PC-9 (cell line): ENCODE data around the gene MYD88. TPM values are rescaled to one million over a fixed set of nuclear protein-coding genes. Genes with fewer than 3 reads are reported as not detected.

Source experiments
- BruUV-seq: library from RNA; stranded (reverse); fragments of 400-500 nt; replicated peaks from 2 replicates; lab custom pipeline; 2021; lab: Mats Ljungman, UMichigan
- CTCF ChIA-PET: fragments of 300-600 bp; sonication (Branson Sonifier 250); formaldehyde crosslinking; loops from one replicate; lab custom pipeline; 2022; ENCODE audit warnings: antibody characterized with exemption; lab: Charles Lee
- POLR2A ChIA-PET: fragments of 300-600 bp; sonication (Branson Sonifier 250); formaldehyde crosslinking; loops from one replicate; lab custom pipeline; 2022; ENCODE audit warnings: antibody characterized with exemption; ENCODE audit not compliant: unreplicated experiment; lab: Charles Lee
- DNase-seq, 2 experiments: peaks; one replicate each; pipeline versions ENCODE4 v3.0.0 to v3.0.0-alpha.2; 2015 to 2022; ENCODE audit warnings: mixed read lengths in 1 of 2
- H2AFZ ChIP-seq: fragments of 200-600 bp; sonication (generic); 2 replicates; pipeline ENCODE4 v1.8.1; 2017; ENCODE audit warnings: antibody characterized with exemption
- H3F3A ChIP-seq: fragments of 200-600 bp; sonication (generic); 2 replicates; pipeline ENCODE4 v1.8.1; 2017; ENCODE audit warnings: antibody characterized with exemption, mild to moderate bottlenecking, low read depth; ENCODE audit not compliant: insufficient read depth
- H3K27ac ChIP-seq: fragments of 200-600 bp; sonication (generic); 2 replicates; pipeline ENCODE4 v1.6.1; 2016; ENCODE audit warnings: mixed run types
- H3K27me3 ChIP-seq: fragments of 200-600 bp; sonication (generic); 2 replicates; pipeline ENCODE4 v1.6.1; 2016; ENCODE audit warnings: low read depth, mixed run types; ENCODE audit not compliant: insufficient read depth
- H3K36me3 ChIP-seq: fragments of 200-600 bp; sonication (generic); 2 replicates; pipeline ENCODE4 v1.6.1; 2016; ENCODE audit warnings: low read depth, mixed run types
- H3K4me1 ChIP-seq: fragments of 200-600 bp; sonication (generic); replicated peaks from 2 replicates; pipeline ENCODE4 v1.6.1; 2016; ENCODE audit warnings: mixed run types; ENCODE audit not compliant: insufficient read depth
- H3K4me2 ChIP-seq: fragments of 200-600 bp; sonication (generic); 2 replicates; pipeline ENCODE4 v1.6.1; 2017; ENCODE audit warnings: mixed run types
- H3K4me3 ChIP-seq: fragments of 200-600 bp; sonication (generic); 2 replicates; pipeline ENCODE4 v1.6.1; 2016; ENCODE audit warnings: mixed run types
- H3K79me2 ChIP-seq: fragments of 200-600 bp; sonication (generic); 2 replicates; pipeline ENCODE4 v1.6.1; 2017; ENCODE audit warnings: low read depth, mixed run types
- H3K9me2 ChIP-seq: fragments of 200-600 bp; sonication (generic); 2 replicates; pipeline ENCODE4 v1.8.1; 2017; ENCODE audit warnings: mild to moderate bottlenecking; ENCODE audit not compliant: insufficient read depth
- H3K9me3 ChIP-seq: fragments of 200-600 bp; sonication (generic); 2 replicates; pipeline ENCODE4 v1.8.1; 2016; ENCODE audit warnings: low read depth; ENCODE audit not compliant: insufficient read depth
- H4K20me1 ChIP-seq: fragments of 200-600 bp; sonication (generic); 2 replicates; pipeline ENCODE4 v1.8.1; 2017; ENCODE audit not compliant: insufficient read depth
- EZH2 ChIP-seq: fragments of 200-600 bp; sonication (generic); IDR thresholded peaks from 2 replicates; pipeline ENCODE4 v1.8.0; 2017; ENCODE audit warnings: antibody characterized with exemption, low read depth
- intact Hi-C: fragments of 100-400 bp; cut with micrococcal nuclease; formaldehyde crosslinking; loops from one replicate; pipeline ENCODE4 v1.10.0; 2022; ENCODE audit not compliant: unreplicated experiment
- total RNA-seq: library from RNA; stranded (reverse); gene quantifications from 2 replicates; pipeline ENCODE4 v1.2.3, GENCODE V29; 2021
- TF ChIP-seq, protein P1 (sequence below): fragments of 200-600 bp; sonication (generic); conservative IDR thresholded peaks from 2 replicates; pipeline ENCODE4 v1.6.1; 2017; ENCODE audit warnings: mixed run types, antibody characterized with exemption, mild to moderate bottlenecking, moderate library complexity

MYD88 gene
- total RNA-seq, 1 experiment from 2014 or later: 25.0 TPM

DNA sequence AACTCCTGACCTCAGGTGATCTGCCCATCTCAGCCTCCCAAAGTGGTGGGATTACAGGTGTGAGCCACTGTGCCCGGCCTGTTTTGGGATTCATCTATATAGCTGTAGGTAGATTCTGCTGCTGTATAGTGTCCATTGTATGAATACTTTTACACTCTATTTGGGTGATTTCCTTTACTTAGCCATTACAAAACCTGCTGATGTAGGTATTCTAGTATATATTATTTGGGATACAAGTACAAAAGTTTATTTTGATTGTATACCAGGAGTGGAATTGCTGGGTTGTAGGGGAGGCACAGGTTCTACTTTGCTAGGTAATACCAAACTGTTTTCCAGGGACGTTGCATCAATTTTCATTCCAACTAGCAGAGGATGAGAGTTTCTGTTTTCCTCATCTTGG lies 17.4 kb downstream of the MYD88 start:
- Histone ChIP-seq H3K4me2 (no peak overlapping the region), H3K9me3 (no peaks in the 10 kb centered on the region), H3K4me3 (no peak overlapping the region), H3K27me3 (no peaks in the 10 kb centered on the region), H3K9me2 (no peaks in the 10 kb centered on the region), H3K79me2 (no peaks in the 10 kb centered on the region), H2AFZ (no peak overlapping the region), H3K36me3 (no peaks in the 10 kb centered on the region), H3K4me1 (peaks cover 71% of the 10 kb centered on the region), H3K27ac (0 out of 2 replicates have a peak overlapping the region, but pooled peaks have one; percentile 92), H3F3A (peaks cover 47% of the 10 kb centered on the region), H4K20me1 (no peaks in the 10 kb centered on the region)
- POLR2A ChIA-PET: no interaction called here
- DNase-seq: no peak
- BruUV-seq: no TSS peak
- CTCF ChIA-PET: no interaction called here
- intact Hi-C loops: no loop called here
- TF ChIP-seq, protein P1, sequence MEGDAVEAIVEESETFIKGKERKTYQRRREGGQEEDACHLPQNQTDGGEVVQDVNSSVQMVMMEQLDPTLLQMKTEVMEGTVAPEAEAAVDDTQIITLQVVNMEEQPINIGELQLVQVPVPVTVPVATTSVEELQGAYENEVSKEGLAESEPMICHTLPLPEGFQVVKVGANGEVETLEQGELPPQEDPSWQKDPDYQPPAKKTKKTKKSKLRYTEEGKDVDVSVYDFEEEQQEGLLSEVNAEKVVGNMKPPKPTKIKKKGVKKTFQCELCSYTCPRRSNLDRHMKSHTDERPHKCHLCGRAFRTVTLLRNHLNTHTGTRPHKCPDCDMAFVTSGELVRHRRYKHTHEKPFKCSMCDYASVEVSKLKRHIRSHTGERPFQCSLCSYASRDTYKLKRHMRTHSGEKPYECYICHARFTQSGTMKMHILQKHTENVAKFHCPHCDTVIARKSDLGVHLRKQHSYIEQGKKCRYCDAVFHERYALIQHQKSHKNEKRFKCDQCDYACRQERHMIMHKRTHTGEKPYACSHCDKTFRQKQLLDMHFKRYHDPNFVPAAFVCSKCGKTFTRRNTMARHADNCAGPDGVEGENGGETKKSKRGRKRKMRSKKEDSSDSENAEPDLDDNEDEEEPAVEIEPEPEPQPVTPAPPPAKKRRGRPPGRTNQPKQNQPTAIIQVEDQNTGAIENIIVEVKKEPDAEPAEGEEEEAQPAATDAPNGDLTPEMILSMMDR: no peak
- TF ChIP-seq EZH2: no peak

DNA sequence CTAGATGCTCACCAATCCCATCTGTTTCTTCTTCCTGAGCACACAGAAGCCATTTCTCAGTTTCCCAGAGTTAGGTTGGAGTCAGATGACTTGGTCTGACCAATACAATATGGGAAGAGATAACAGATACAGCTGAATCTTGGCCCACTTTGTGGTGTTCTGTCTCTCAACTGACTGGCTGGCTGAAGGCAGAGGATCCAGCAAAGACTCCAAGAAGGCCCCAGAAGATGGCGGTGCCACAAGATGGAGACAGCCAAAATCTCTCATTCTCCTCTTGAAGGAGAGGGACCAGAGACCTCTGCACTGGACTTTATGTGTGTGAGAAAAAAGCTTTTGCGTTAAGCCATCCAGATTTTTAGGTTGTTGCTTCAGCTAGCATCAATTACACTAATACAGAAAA lies 18.7 kb downstream of the MYD88 start:
- peak overlapping the region; percentile 19 for H3K4me2 ChIP-seq
- intact Hi-C loops: no loop called here
- no peaks in the 10 kb centered on the region for H3K9me2 ChIP-seq
- no peaks in the 10 kb centered on the region for H3K79me2 ChIP-seq
- no peaks in the 10 kb centered on the region for H4K20me1 ChIP-seq
- no peaks in the 10 kb centered on the region for H3K27me3 ChIP-seq
- H3K4me1 ChIP-seq: peaks cover 58% of the 10 kb centered on the region
- no peak for DNase-seq
- H2AFZ ChIP-seq: no peak overlapping the region
- ChIA-PET CTCF (no interaction called here), POLR2A (interaction anchor here (0.5 to 0.7 kb wide), 3 partner anchors 20 to 212 kb away, joined by 4 to 9 read pairs (median 4); partner anchors contain the start of gene ACAA1)
- no peak overlapping the region for H3K4me3 ChIP-seq
- no peaks in the 10 kb centered on the region for H3K9me3 ChIP-seq
- no peaks in the 10 kb centered on the region for H3K36me3 ChIP-seq
- H3F3A ChIP-seq: peaks cover 37% of the 10 kb centered on the region
- H3K27ac ChIP-seq: peak overlapping the region; percentile 32; the same call in 1 of the 2 replicates
- TF ChIP-seq, protein P1: no peak
- TF ChIP-seq EZH2: no peak
- no TSS peak for BruUV-seq

DNA sequence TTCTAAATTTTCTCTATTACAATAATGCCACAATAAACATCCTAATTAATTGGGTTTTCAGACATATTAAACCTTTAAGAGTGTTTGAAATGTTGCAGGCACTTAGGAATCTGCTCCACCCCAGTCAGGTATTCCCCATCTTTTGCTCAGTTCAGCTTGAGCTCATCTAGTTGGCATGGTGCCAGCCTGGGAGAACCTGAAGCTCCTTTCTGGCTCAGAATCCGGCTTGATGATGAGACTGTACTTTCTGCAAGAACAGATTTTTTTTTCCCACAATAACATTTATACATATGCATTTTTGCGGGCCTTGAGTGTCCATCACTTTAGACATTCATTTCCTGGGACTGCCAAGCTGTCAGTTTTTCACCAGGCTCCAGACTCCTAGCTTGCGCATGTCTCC lies 19.1 kb downstream of the MYD88 start:
- H3K36me3 ChIP-seq: no peaks in the 10 kb centered on the region
- POLR2A ChIA-PET: interaction anchor here (0.5 to 0.7 kb wide), 4 partner anchors 21 to 212 kb away, joined by 4 to 9 read pairs (median 6); partner anchors contain the start of gene ACAA1
- H4K20me1 ChIP-seq: no peaks in the 10 kb centered on the region
- CTCF ChIA-PET: no interaction called here
- H2AFZ ChIP-seq: no peak overlapping the region
- no peak overlapping the region for H3K4me3 ChIP-seq
- intact Hi-C loops: no loop called here
- H3F3A ChIP-seq: peaks cover 37% of the 10 kb centered on the region
- no peak for TF ChIP-seq EZH2
- TF ChIP-seq, protein P1: no peak
- H3K9me3 ChIP-seq: no peaks in the 10 kb centered on the region
- BruUV-seq: no TSS peak
- no peaks in the 10 kb centered on the region for H3K27me3 ChIP-seq
- H3K9me2 ChIP-seq: no peaks in the 10 kb centered on the region
- peak overlapping the region; percentile 33; the same call in 1 of the 2 replicates for H3K27ac ChIP-seq
- H3K79me2 ChIP-seq: no peaks in the 10 kb centered on the region
- peak; percentile 57 to 74 for DNase-seq
- H3K4me1 ChIP-seq: peaks cover 53% of the 10 kb centered on the region
- peak overlapping the region; percentile 19 for H3K4me2 ChIP-seq
